Subcutaneous abdominal adipose tissue (tissue), 5 donors: Measurements from ENCODE around the gene SGTA.

Experiments
- H3K27ac ChIP-seq: one replicate; pipeline ENCODE4 v1.7.0; 2013; ENCODE audit warnings: low read depth, mild to moderate bottlenecking, inconsistent platforms, low read length, moderate library complexity
- H3K27me3 ChIP-seq, 5 donors: one replicate each; pipeline ENCODE4 v1.7.0; 2013; ENCODE audit warnings: low read length in 5 of 5, inconsistent platforms in 1 of 5; ENCODE audit not compliant: control insufficient read depth in 5 of 5, insufficient read depth in 4 of 5
- H3K36me3 ChIP-seq, 5 donors: one replicate each; pipeline ENCODE4 v1.7.0; 2013; ENCODE audit warnings: low read length in 5 of 5; ENCODE audit not compliant: control insufficient read depth in 5 of 5, insufficient read depth in 5 of 5
- H3K4me1 ChIP-seq, 5 donors: one replicate each; pipeline ENCODE4 v1.7.0; 2013; ENCODE audit warnings: low read length in 5 of 5, mild to moderate bottlenecking in 3 of 5, moderate library complexity in 1 of 5; ENCODE audit not compliant: control insufficient read depth in 5 of 5, insufficient read depth in 5 of 5
- H3K4me3 ChIP-seq, 5 donors: one replicate each; pipeline ENCODE4 v1.7.0; 2013; ENCODE audit warnings: low read length in 5 of 5, low read depth in 1 of 5
- H3K9ac ChIP-seq, 5 donors: one replicate each; pipeline ENCODE4 v1.7.0; 2013; ENCODE audit warnings: low read length in 5 of 5, mild to moderate bottlenecking in 4 of 5, moderate library complexity in 3 of 5
- H3K9me3 ChIP-seq, 5 donors: one replicate each; pipeline ENCODE4 v1.7.0; 2013; ENCODE audit warnings: low read length in 5 of 5; ENCODE audit not compliant: control insufficient read depth in 5 of 5
- donor health status: healthy.
- donor health status: healthy.
- donor health status: healthy.
- donor health status: healthy.
- donor health status: healthy.

Gene SGTA

GRCh38 chr19:2736550-2737190 is 46.4 kb downstream of the SGTA start:
- Histone ChIP-seq H3K27ac (no peak overlapping the region), H3K36me3 (peaks cover 0 to 47% (median 31%) of the 10 kb centered on the region in 5 donors), H3K9ac (no peak overlapping the region), H3K9me3 (peaks cover 0 to 5% (median 0%) of the 10 kb centered on the region in 5 donors), H3K4me1 (peaks cover 6 to 28% (median 23%) of the 10 kb centered on the region in 5 donors), H3K27me3 (peaks cover 0 to 3% (median 3%) of the 10 kb centered on the region in 5 donors), H3K4me3 (no peak overlapping the region)

GRCh38 chr19:2735374-2735773 is 47.7 kb downstream of the SGTA start:
- H3K36me3 ChIP-seq = peaks cover 0 to 47% (median 31%) of the 10 kb centered on the region in 5 donors
- peaks cover 6 to 28% (median 23%) of the 10 kb centered on the region in 5 donors for H3K4me1 ChIP-seq
- no peak overlapping the region for H3K9ac ChIP-seq

GRCh38 chr19:2734589-2735288 is 48.3 kb downstream of the SGTA start:
- Histone ChIP-seq H3K27me3 (no peaks in the 10 kb centered on the region), H3K9me3 (peaks cover 0 to 5% (median 0%) of the 10 kb centered on the region in 5 donors), H3K4me1 (peaks cover 6 to 27% (median 22%) of the 10 kb centered on the region in 5 donors), H3K36me3 (peaks cover 0 to 47% (median 31%) of the 10 kb centered on the region in 5 donors), H3K9ac (no peak overlapping the region), H3K27ac (no peak overlapping the region), H3K4me3 (no peak overlapping the region)

More at GRCh38 chr19:2735374-2735773, 47.7 kb downstream of the SGTA start:
- H3K27ac ChIP-seq = no peak overlapping the region
- H3K27me3 ChIP-seq = no peaks in the 10 kb centered on the region
- H3K9me3 ChIP-seq = peaks cover 0 to 5% (median 0%) of the 10 kb centered on the region in 5 donors
- no peak overlapping the region for H3K4me3 ChIP-seq

DNA sequence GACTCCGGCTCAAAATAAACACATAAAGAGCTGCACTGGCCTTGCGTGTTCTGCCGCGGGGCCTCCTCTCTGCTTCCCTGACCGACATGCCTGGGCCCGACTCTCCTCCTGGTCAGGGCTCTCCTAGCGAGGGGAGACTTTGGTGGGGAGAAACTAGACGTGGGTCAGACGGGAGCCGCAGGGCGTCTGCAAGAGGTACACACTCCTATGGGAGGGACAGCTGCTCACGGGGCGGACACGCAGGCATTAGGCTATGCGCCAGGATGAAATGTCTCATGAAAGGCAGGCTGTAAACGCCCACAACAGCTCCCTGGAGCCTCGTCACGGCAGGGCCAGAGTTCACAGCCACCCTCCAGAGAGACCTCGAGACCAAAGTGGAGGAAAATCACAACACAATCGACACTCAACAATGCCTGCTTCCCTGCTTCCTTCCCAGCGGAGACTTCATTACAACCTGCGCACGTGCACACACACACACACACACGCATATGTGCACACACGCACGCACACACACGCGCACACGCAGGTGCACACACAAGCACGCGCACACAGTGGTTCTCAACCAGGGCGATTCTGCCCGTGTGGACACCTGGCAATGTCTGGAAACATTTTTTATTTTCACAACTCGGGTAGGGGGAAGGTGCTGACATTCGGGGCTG is 49.0 kb downstream of the SGTA start:
- Histone ChIP-seq H3K36me3 (peaks cover 0 to 47% (median 31%) of the 10 kb centered on the region in 5 donors), H3K9me3 (peaks cover 0 to 5% (median 0%) of the 10 kb centered on the region in 5 donors), H3K4me3 (peak overlapping the region in 2 of 5 donors; percentile 4 to 12), H3K27ac (no peak overlapping the region), H3K9ac (no peak overlapping the region), H3K4me1 (peaks cover 3 to 21% (median 16%) of the 10 kb centered on the region in 5 donors), H3K27me3 (no peaks in the 10 kb centered on the region)

GRCh38 chr19:2732883-2733282 is 50.2 kb downstream of the SGTA start:
- Histone ChIP-seq H3K27ac (no peak overlapping the region), H3K27me3 (peaks cover 0 to 5% (median 3%) of the 10 kb centered on the region in 5 donors), H3K9ac (no peak overlapping the region), H3K4me3 (no peak overlapping the region), H3K4me1 (peaks cover 3 to 14% (median 11%) of the 10 kb centered on the region in 5 donors), H3K36me3 (peaks cover 0 to 47% (median 31%) of the 10 kb centered on the region in 5 donors), H3K9me3 (peaks cover 0 to 5% (median 0%) of the 10 kb centered on the region in 5 donors)

DNA sequence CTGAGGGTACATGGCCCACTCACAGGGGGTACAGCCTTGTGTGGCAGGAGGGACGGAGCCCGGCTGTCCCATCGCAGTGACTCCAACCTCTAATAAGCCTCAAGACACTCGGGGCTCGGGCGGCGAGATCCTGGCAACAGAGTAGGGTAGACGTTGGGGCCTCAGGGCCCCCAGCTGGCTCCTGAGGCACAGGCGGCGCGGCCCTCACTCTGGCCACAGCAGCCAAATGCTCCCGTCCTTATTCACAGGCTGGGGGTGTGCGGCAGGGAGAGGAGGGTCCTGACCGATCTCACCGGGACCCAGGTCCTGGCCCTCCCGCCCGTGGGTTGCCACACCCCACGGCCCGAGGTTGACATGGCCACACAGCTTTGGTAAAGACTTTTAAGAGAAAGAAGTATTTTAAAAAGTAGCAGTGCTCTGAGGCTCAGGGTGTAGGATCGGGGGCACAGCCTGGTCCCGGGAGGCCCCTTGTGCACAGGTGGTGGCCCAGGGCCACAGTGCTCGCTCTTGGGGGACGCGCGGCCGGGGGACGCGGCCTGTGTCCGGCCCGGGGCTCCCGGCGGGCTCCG is 50.8 kb downstream of the SGTA start:
- no peak overlapping the region for H3K27ac ChIP-seq
- peaks cover 5 to 12% (median 9%) of the 10 kb centered on the region in 5 donors for H3K27me3 ChIP-seq
- peaks cover 0 to 5% (median 0%) of the 10 kb centered on the region in 5 donors for H3K9me3 ChIP-seq
- no peak overlapping the region for H3K9ac ChIP-seq
- H3K4me3 ChIP-seq = no peak overlapping the region
- H3K4me1 ChIP-seq = peaks cover 3 to 14% (median 11%) of the 10 kb centered on the region in 5 donors
- peaks cover 0 to 47% (median 31%) of the 10 kb centered on the region in 5 donors for H3K36me3 ChIP-seq

DNA sequence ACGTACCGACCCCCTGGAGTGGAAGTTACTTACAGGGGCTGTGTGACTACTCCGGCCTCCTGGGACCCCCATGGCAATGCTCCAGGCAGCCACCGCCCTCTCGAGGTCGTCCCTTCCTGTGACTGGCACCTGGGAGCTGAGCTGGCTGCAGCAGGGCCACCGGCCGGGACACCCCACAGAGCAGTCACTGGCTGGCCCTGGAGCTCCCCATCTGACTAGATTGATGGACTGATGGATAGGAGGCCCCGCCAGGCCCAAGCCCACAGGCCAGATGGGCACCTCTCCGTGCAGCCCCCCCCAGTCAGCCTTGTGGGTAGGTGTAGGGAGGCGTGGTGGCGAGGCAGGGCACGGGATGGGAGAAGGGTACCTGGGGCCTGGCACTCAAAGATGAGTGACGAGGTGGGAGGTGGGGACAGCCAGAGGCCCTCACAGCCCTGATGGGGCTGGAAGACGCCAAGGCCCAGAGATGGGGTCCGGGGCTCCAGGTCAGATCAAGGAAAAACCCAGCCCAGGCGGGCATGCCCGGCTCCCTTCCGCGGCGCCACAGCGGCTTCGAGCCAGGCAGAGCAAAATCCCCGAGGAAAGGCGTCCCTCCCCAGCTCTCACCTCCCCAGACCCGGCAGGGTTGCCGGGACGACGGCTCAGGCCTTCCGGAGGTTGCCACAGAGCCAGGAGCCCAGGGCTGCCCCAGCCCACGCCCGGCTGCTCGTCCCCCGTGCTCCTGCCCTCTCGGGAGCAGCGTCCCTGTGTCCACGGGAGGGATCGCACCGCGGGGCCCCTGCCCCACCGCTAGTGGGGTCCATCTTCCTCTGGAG is 51.7 kb downstream of the SGTA start:
- Histone ChIP-seq H3K27ac (no peak overlapping the region), H3K36me3 (peaks cover 0 to 39% (median 24%) of the 10 kb centered on the region in 5 donors), H3K4me3 (no peak overlapping the region), H3K27me3 (peaks cover 13 to 20% (median 17%) of the 10 kb centered on the region in 5 donors), H3K4me1 (peaks cover 3 to 14% (median 11%) of the 10 kb centered on the region in 5 donors), H3K9ac (no peak overlapping the region), H3K9me3 (peaks cover 0 to 4% (median 0%) of the 10 kb centered on the region in 5 donors)

DNA sequence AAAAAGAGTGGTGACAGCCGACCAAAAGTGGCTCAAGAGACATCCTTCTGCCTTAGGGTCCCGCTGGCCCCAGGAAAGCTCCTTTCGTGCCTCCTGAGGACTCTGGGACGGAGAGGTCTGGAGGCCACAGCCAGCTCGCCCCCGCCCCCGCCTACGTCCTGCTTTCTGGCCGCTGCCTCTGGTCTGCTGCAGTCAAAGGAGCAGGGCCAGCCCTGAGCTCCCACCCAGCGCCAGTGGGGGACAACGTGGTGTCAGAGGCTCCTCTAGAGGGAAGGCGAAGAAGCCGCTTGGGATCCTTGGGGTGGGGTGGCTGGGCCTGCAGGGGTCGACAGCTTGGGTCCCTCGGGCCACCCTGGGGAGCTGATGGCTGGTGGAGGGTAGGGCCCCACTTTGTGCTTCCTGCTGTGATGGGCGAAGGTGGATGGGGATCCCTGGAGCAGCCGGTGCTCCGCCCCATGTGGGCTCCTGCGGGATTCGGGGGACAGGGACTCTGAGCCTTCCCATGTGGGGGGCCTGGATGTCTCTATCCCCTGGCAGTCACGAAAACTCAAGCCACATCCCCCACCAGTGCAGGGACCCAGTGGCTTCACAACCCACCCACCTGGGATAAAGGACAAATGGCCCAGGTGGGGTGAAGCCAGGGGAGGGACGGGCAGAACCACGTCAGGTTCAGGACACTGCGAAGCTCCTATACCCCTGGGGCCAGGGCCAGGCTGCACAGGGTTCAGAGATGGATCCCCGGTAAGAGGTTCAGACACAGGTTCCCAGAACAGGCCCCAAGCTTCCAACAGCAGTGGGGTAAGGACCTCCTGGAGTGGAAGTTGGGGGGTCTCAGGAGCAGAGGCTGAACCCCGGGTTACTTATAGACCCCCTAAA is 52.9 kb downstream of the SGTA start:
- Histone ChIP-seq H3K36me3 (peaks cover 0 to 28% (median 17%) of the 10 kb centered on the region in 5 donors), H3K4me3 (no peak overlapping the region), H3K27ac (no peak overlapping the region), H3K27me3 (peaks cover 15 to 24% (median 19%) of the 10 kb centered on the region in 5 donors), H3K9me3 (no peaks in the 10 kb centered on the region), H3K9ac (no peak overlapping the region), H3K4me1 (peaks cover 3 to 14% (median 11%) of the 10 kb centered on the region in 5 donors)
